Left kidney (tissue), 8 donors: Measurements from ENCODE around the gene MYRF. TPM values are rescaled to one million over a fixed set of nuclear protein-coding genes. Genes with fewer than 3 reads are reported as not detected.

Experiments
- DNase-seq: peaks from one replicate; pipeline ENCODE4 v3.0.0-alpha.2; 2013
- long read RNA-seq, 8 donors: transcript quantifications; one replicate each; lab custom pipeline, GENCODE V29; 2026
- polyA plus RNA-seq: library from polyadenylated mRNA; unstranded; fragments of 120-200 nt; gene quantifications from one replicate; pipeline ENCODE4 v1.2.1, GENCODE V29; 2013; ENCODE audit not compliant: insufficient read length

Gene MYRF
- polyA plus RNA-seq, result 23.1 TPM
- long read RNA-seq, donor 1, partial matches to known transcripts, result 5 of 5 reads
- long read RNA-seq, donor 1, other reads (novel, unspliced or antisense), result 0 of 5 reads
- long read RNA-seq, donor 2, result 0 reads
- long read RNA-seq, donor 3, partial matches to known transcripts, result 482 of 482 reads
- long read RNA-seq, donor 3, other reads (novel, unspliced or antisense), result 0 of 482 reads
- long read RNA-seq, donor 4, partial matches to known transcripts, result 0 of 1 reads
- long read RNA-seq, donor 4, other reads (novel, unspliced or antisense), result 0 of 1 reads
- long read RNA-seq, donor 5, result 0 reads
- long read RNA-seq, donor 6, partial matches to known transcripts, result 0 of 2 reads
- long read RNA-seq, donor 6, other reads (novel, unspliced or antisense), result 0 of 2 reads
- long read RNA-seq, donor 7, partial matches to known transcripts, result 7 of 8 reads
- long read RNA-seq, donor 7, other reads (novel, unspliced or antisense), result 0 of 8 reads
- long read RNA-seq, donor 8, result 0 reads

- DNase-seq, result no peak
Measured at GRCh38 chr11:61752117-61752924, at the start of gene MYRF. TSS of gene MYRF (plus strand) at chr11:61752636. CDS start at chr11:61752745, 109 bp downstream.

GRCh38 chr11:61702701-61703312, 49.6 kb upstream of the MYRF start:
- no peak for DNase-seq

- DNase-seq, result no peak
Measured at GRCh38 chr11:61704838-61705237, 47.6 kb upstream of the MYRF start.

- DNase-seq, result no peak
Measured at GRCh38 chr11:61706452-61707400, 45.7 kb upstream of the MYRF start.

GRCh38 chr11:61707574-61707973, 44.9 kb upstream of the MYRF start:
- no peak for DNase-seq

GRCh38 chr11:61709110-61709509, 43.3 kb upstream of the MYRF start:
- DNase-seq, result no peak

GRCh38 chr11:61709572-61709971, 42.9 kb upstream of the MYRF start:
- DNase-seq, result no peak

- no peak for DNase-seq
Measured at GRCh38 chr11:61710019-61710418, 42.4 kb upstream of the MYRF start.

GRCh38 chr11:61711037-61711436, 41.4 kb upstream of the MYRF start:
- no peak for DNase-seq

GRCh38 chr11:61711498-61711897, 40.9 kb upstream of the MYRF start:
- no peak for DNase-seq

GRCh38 chr11:61712314-61712713, 40.1 kb upstream of the MYRF start:
- no peak for DNase-seq

- DNase-seq, result no peak
Measured at GRCh38 chr11:61712846-61713245, 39.6 kb upstream of the MYRF start.

- no peak for DNase-seq
Measured at GRCh38 chr11:61713464-61713863, 39.0 kb upstream of the MYRF start.

- no peak for DNase-seq
Measured at GRCh38 chr11:61713906-61714305, 38.5 kb upstream of the MYRF start.

- DNase-seq, result no peak
Measured at GRCh38 chr11:61714316-61714715, 38.1 kb upstream of the MYRF start.

- no peak for DNase-seq
Measured at GRCh38 chr11:61714916-61715315, 37.5 kb upstream of the MYRF start.

- DNase-seq, result no peak
Measured at GRCh38 chr11:61715867-61716266, 36.6 kb upstream of the MYRF start.

- DNase-seq, result no peak
Measured at GRCh38 chr11:61716478-61717285, 35.8 kb upstream of the MYRF start.

- no peak for DNase-seq
Measured at GRCh38 chr11:61717286-61718033, 35.0 kb upstream of the MYRF start.

- DNase-seq, result no peak
Measured at GRCh38 chr11:61718046-61718531, 34.3 kb upstream of the MYRF start.
